Thoracic aorta (tissue), 2 donors: ENCODE measurements around the gene KRT38. TPM values are rescaled to one million over a fixed set of nuclear protein-coding genes. Genes with fewer than 3 reads are reported as not detected.

Experiments used
- ATAC-seq: fragments of 150-250 bp; one replicate; pipeline ENCODE4 v1.8.0; 2017; ENCODE audit warnings: low read depth; ENCODE audit not compliant: insufficient number of reproducible peaks, low FRiP score
- DNase-seq: peaks from one replicate; pipeline ENCODE4 v3.0.0-alpha.2; 2020; ENCODE audit warnings: low spot score
- H3K27ac ChIP-seq, 2 donors: fragments of 200-600 bp; sonication (generic); 1 replicate in 1 of 2; 2 replicates in 1 of 2; pipeline ENCODE4 v1.5.1; 2016; ENCODE audit warnings: mild to moderate bottlenecking in 2 of 2, moderate library complexity in 2 of 2
- H3K27me3 ChIP-seq: fragments of 200-600 bp; sonication (generic); replicated peaks from 2 replicates; pipeline ENCODE4 v1.6.0; 2016; ENCODE audit warnings: mild to moderate bottlenecking; ENCODE audit not compliant: insufficient read depth
- H3K36me3 ChIP-seq: fragments of 200-600 bp; sonication (generic); one replicate; pipeline ENCODE4 v1.5.1; 2016
- H3K4me1 ChIP-seq, 2 donors: fragments of 200-600 bp; sonication (generic); 1 replicate in 1 of 2; 2 replicates in 1 of 2; pipeline versions ENCODE4 v1.5.1 to v1.6.0; 2016; ENCODE audit warnings: low read depth in 2 of 2, mild to moderate bottlenecking in 1 of 2; ENCODE audit not compliant: control insufficient read depth in 1 of 2
- H3K4me3 ChIP-seq: fragments of 200-600 bp; sonication (generic); 2 replicates; pipeline ENCODE4 v1.5.1; 2016; ENCODE audit warnings: mild to moderate bottlenecking
- H3K9me3 ChIP-seq: fragments of 200-600 bp; sonication (generic); 2 replicates; pipeline ENCODE4 v1.5.1; 2016
- total RNA-seq, 2 donors: library from RNA; depleted of rRNA; stranded (reverse); fragments of >200 nt; gene quantifications; one replicate each; pipeline versions ENCODE4 v1.1.0 to v1.2.3, GENCODE V29; 2016
- TF ChIP-seq, protein P1 (sequence below): fragments of 200-600 bp; sonication (generic); IDR thresholded peaks from one replicate; pipeline ENCODE4 v1.5.1; 2019; ENCODE audit warnings: antibody characterized with exemption

KRT38 gene
- total RNA-seq, 2 donors from 2014 or later = not detected

DNA sequence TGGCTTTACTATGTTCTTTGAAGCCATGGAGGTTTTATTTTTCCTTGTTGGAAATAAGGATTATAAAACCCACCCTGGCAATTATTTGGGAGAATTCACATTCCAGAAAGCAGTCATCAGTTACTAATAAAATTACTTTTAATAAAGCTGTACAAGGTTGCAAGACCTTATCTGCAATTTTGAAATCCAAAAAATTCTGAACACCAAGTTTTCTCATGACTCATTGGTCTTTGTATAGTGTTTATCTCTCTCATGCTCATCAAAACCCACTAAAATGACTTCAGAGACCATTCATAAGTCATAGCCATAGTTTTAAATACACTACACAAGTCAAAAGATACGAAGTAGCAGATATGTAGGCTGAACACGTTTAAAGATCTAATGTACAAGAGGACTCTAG, 6.0 kb upstream of the KRT38 start:
- no peak for ATAC-seq
- H3K4me3 ChIP-seq = no peak overlapping the region

DNA sequence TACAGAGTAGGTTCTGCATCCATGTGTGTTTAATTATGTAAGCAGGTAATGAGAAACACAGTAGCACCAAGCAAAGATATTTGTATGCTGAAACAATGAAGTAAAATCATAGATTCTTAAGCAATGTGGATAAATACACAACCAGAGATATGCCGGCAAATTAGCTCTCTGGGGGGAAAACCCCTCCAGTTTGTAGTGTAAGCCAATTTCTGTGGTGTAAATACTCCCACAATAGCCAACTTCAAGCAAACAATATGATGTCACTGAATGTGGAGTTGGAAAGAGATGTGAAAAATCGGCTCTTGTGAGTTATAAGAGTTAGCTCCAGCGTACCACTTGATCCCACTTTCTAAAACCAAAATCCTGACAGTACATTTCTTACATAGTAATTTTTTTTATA, 3.9 kb upstream of the KRT38 start:
- DNase-seq (no peak), ATAC-seq (no peak)
- Histone ChIP-seq H3K36me3 (no peaks in the 10 kb centered on the region), H3K27me3 (no peaks in the 10 kb centered on the region), H3K9me3 (no peaks in the 10 kb centered on the region), H3K4me1 (no peaks in the 10 kb centered on the region), H3K27ac (no peak overlapping the region), H3K4me3 (no peak overlapping the region)
- TF ChIP-seq, protein P1, sequence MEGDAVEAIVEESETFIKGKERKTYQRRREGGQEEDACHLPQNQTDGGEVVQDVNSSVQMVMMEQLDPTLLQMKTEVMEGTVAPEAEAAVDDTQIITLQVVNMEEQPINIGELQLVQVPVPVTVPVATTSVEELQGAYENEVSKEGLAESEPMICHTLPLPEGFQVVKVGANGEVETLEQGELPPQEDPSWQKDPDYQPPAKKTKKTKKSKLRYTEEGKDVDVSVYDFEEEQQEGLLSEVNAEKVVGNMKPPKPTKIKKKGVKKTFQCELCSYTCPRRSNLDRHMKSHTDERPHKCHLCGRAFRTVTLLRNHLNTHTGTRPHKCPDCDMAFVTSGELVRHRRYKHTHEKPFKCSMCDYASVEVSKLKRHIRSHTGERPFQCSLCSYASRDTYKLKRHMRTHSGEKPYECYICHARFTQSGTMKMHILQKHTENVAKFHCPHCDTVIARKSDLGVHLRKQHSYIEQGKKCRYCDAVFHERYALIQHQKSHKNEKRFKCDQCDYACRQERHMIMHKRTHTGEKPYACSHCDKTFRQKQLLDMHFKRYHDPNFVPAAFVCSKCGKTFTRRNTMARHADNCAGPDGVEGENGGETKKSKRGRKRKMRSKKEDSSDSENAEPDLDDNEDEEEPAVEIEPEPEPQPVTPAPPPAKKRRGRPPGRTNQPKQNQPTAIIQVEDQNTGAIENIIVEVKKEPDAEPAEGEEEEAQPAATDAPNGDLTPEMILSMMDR = no peak

More for the DNA sequence above, 6.0 kb upstream of the KRT38 start:
- no peak for DNase-seq
- H3K27me3 ChIP-seq = no peaks in the 10 kb centered on the region
- H3K36me3 ChIP-seq = no peaks in the 10 kb centered on the region
- no peaks in the 10 kb centered on the region for H3K4me1 ChIP-seq
- H3K27ac ChIP-seq = no peak overlapping the region
- TF ChIP-seq, protein P1 = no peak
- H3K9me3 ChIP-seq = no peaks in the 10 kb centered on the region

DNA sequence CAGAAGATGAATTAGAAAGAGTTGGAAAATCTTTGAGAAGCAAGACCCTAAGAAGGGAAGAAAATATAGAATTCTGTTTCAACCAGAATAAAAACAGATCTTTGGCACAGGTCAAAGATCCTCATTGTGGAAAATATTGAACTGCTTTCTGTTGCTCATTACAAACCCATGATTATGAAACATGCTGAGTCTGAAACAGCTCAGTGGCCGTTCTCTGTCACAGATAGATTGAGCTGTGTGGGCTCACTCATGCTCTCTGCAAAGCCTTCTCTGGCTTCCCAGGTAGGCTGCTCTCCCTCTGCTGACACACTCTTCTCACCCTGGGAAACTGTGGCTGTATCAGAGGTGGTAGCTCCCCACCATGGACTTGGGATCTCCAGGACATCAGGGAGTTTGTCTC, 3.4 kb upstream of the KRT38 start:
- TF ChIP-seq, protein P1 = no peak
- no peaks in the 10 kb centered on the region for H3K36me3 ChIP-seq
- H3K27ac ChIP-seq = no peak overlapping the region
- no peaks in the 10 kb centered on the region for H3K27me3 ChIP-seq
- DNase-seq = no peak
- H3K4me3 ChIP-seq = no peak overlapping the region
- no peaks in the 10 kb centered on the region for H3K4me1 ChIP-seq
- ATAC-seq = no peak
- no peaks in the 10 kb centered on the region for H3K9me3 ChIP-seq

DNA sequence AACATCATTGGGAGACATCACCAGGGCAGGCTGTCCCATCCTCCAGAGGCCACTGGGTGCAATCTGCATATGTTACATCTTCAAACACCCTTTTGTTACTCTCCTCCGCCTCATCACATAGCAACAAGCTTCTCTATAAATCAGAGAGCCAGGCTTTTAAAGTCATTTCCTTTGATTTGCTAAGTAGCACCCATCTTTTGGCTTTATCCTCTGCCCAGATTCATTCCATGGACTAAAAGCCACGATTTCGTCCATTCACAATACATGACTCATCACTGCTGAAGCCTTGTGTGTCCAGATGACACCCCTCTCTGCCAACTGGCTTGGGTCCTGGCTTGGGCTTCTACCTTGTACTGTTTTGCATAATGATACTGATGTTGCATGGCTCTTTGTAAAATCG, 2.0 kb upstream of the KRT38 start:
- DNase-seq = no peak
- TF ChIP-seq, protein P1 = no peak
- H3K36me3 ChIP-seq = no peaks in the 10 kb centered on the region

DNA sequence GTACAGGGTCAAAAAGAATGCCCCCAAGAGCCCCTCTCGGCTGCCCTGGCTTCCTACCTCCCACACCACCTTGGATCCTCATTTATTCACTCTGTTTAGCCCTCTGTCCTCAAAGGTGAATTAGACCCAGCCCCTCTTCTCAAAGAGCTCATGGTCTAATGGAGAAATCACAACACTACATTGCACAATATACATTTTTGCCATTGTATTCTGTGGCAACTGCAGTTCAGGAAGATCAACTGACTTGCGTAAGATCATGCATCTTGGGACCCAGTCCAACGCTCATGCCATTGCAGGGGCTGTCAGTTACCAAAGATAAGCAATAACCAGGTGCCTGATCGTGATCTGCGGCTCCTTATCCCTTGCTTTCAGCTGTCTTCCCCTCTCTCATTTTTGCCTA, 1.4 kb downstream of the KRT38 start:
- Histone ChIP-seq H3K27me3 (no peaks in the 10 kb centered on the region), H3K4me3 (no peak overlapping the region), H3K27ac (no peak overlapping the region), H3K4me1 (no peaks in the 10 kb centered on the region), H3K36me3 (no peaks in the 10 kb centered on the region), H3K9me3 (no peaks in the 10 kb centered on the region)
- no peak for DNase-seq
- no peak for ATAC-seq
- TF ChIP-seq, protein P1 = no peak

More for the DNA sequence above, 2.0 kb upstream of the KRT38 start:
- Histone ChIP-seq H3K4me1 (no peaks in the 10 kb centered on the region), H3K27ac (no peak overlapping the region), H3K9me3 (no peaks in the 10 kb centered on the region), H3K4me3 (no peak overlapping the region), H3K27me3 (no peaks in the 10 kb centered on the region)
- ATAC-seq = no peak
